ENCODE results near the gene SNTG2. TPM values are rescaled to one million over a fixed set of nuclear protein-coding genes. Genes with fewer than 3 reads are reported as not detected.

The SNTG2 gene
- total and polyA plus RNA-seq, 2 donors (not counting 3 experiments of a cell fraction or from before 2014, with no cell fraction given): not detected

- Histone ChIP-seq H2AFZ (ENCODE audit: low read depth, low read length) (no peak overlapping the region), H3K9me3 (replicated peaks; ENCODE audit: control insufficient read depth, insufficient read depth, low read length) (peaks cover 8% of the 10 kb centered on the region), H4K20me1 (replicated peaks; ENCODE audit: control insufficient read depth, extremely low read depth, insufficient read depth, low read length) (no peaks in the 10 kb centered on the region), H3K27ac (ENCODE audit: insufficient read depth, low read depth, low read length) (no peak overlapping the region), H3K9me1 (replicated peaks; ENCODE audit: control insufficient read depth, extremely low read depth, insufficient read depth, low read length) (no peaks in the 10 kb centered on the region), H3K27me3 (ENCODE audit: control insufficient read depth in 2 of 2, insufficient read depth in 2 of 2, low read length in 2 of 2) (no peaks in the 10 kb centered on the region), H3K4me1 (ENCODE audit: control insufficient read depth, extremely low read depth, insufficient read depth, low read length) (no peaks in the 10 kb centered on the region), H3K4me3 (replicated peaks in 1 of 3; ENCODE audit: insufficient read depth in 1 of 3, low read depth in 1 of 3, low read length in 3 of 3) (no peak overlapping the region), H3K79me2 (ENCODE audit: control insufficient read depth, insufficient read depth, low read length) (no peaks in the 10 kb centered on the region), H3K4me2 (ENCODE audit: insufficient read depth, low read length) (no peak overlapping the region), H3K36me3 (ENCODE audit: control insufficient read depth in 2 of 2, extremely low read depth in 1 of 2, insufficient read depth in 2 of 2, low read length in 2 of 2) (no peaks in the 10 kb centered on the region), H3K9ac (replicated peaks; ENCODE audit: extremely low read depth, insufficient read depth, low read length) (no peak overlapping the region)
- TF ChIP-seq GATA2 (IDR thresholded peaks at IDR 0.05; ENCODE audit: insufficient read depth, insufficient read length, low read depth, low read length): no peak
- no peak for TF ChIP-seq MAX (IDR thresholded peaks at IDR 0.05; ENCODE audit: insufficient read depth, insufficient read length)
- TF ChIP-seq EZH2 (IDR thresholded peaks at IDR 0.05; ENCODE audit: borderline replicate concordance, low read depth, low read length, severe bottlenecking): no peak
- TF ChIP-seq CTCF (IDR thresholded peaks at IDR 0.05; ENCODE audit: extremely low read depth in 1 of 2, insufficient read depth in 1 of 2, low read depth in 1 of 2, low read length in 2 of 2): no peak
- TF ChIP-seq FOS (IDR thresholded peaks at IDR 0.05; ENCODE audit: borderline replicate concordance, insufficient read depth, low read length): no peak
- TF ChIP-seq JUN (IDR thresholded peaks at IDR 0.05; ENCODE audit: borderline replicate concordance, insufficient read depth, insufficient read length, low read depth): no peak
- TF ChIP-seq POLR2AphosphoS5 (IDR thresholded peaks at IDR 0.05; ENCODE audit: insufficient read depth, low read depth, low read length): no peak
- no peak for TF ChIP-seq MYC (IDR thresholded peaks at IDR 0.05; ENCODE audit: low read depth, low read length)
- no peak for TF ChIP-seq POLR2A (IDR thresholded peaks at IDR 0.05; ENCODE audit: low read depth, low read length)
- FAIRE-seq: no peak
- ChIA-PET CTCF (no interaction called here), POLR2A (no interaction called here)
- intact Hi-C loops (cut with micrococcal nuclease) (no loop called here), dilution Hi-C loops (cut with MboI; ENCODE audit: extremely low pct_ligation_motif_present, low sequenced_read_pairs) (no loop called here)
- DNase-seq (ENCODE audit: low read depth, low spot score): no peak
- no TSS peak for BruUV-seq (replicated peaks)
Measured at GRCh38 chr2:1099418-1099817, 148.8 kb downstream of the SNTG2 start.
